Stimulated activated CD8-positive, alpha-beta memory T cell treated with anti-CD3 and anti-CD28 coated beads, Interleukin-2, amount 100 ng/mL, for 48 hours (primary cell): ENCODE results near the gene CNGB1.
"Not testable (repeated sequence)": the region's sequence is repeated elsewhere in the genome, so short reads cannot be mapped to it uniquely, and the experiment has no call there.

Experiments used
- DNase-seq, 2 donors: peaks; one replicate each; pipeline ENCODE4 v3.0.0-alpha.2; 2020; ENCODE audit warnings: low read depth in 2 of 2

Gene CNGB1

DNA sequence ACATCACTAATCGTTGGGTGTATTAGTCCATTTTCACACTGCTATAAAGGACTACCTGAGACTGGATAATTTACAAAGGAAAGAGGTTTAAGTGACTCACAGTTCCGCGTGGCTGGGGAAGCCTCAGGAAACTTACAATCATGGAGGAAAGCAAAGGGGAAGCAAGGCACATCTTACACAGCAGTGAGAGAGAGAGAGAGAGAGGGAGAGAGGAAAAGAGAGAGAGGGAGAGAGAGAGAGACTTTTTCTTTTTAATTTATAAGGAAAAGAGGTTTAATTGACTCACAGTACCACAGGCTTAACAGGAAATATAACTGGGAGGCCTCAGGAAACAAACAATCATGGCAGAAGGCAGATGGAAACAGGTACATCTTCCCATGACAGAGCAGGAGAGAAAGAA is 41.7 kb downstream of the CNGB1 start:
- no peak for DNase-seq

DNA sequence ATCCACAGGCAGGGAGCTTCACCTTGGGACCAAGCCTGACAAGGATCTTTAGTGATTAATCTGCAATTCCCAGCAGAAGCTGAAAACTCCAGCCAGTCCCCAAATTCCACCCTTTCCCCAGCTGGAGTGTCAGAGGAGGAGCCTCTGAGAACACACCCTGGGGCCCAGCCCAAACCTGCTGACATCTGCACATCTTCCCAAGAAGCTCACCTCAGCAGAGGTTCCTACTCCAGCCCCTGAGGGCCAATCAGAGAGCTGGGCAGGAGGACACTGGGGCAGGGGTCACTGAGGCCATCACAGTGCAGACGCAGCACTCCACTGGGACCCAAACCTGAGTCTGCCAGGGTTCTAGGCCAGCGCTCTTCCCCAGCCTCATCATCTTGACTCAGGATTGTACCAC is 44.9 kb downstream of the CNGB1 start:
- no peak for DNase-seq

DNA sequence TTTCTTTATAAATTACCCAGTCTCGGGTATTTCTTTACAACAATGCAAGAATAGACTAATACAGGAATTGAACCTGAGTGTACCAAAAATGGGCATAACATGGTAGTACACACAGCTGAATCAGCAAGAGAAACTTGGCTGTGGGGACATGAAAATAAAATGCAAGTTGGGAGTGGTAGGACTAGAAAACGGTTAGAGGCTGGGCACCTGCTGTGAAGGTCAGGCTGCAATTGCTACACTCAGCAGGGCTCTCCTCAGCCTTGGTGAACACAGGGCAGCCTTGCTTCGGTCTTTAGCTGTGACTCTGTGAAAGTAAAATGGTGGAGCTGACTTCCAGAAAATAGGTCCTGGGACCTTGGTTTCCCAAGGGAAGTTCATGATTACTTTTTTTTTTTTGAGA is 45.6 kb downstream of the CNGB1 start:
- DNase-seq, result no peak

DNA sequence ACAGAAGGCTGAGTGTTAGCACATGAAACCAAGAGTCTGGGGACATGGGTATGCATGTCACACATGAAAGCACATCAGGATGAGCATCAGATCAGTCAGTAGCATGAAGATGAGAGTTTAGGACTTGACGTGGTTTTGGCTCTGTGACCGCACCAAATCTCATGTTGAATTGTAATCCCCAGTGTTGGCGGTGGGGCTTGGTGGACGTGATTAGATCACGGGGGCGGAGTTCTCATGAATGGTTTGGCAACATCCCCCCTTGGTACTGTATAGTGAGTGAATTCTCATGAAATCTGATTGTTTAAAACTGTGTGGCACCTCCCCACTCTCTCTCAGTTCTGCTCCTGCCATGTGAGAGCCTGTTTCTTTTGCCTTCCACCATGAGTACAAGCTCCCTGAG is 46.4 kb downstream of the CNGB1 start:
- peak in 1 of 2 donors; percentile 5 for DNase-seq

DNA sequence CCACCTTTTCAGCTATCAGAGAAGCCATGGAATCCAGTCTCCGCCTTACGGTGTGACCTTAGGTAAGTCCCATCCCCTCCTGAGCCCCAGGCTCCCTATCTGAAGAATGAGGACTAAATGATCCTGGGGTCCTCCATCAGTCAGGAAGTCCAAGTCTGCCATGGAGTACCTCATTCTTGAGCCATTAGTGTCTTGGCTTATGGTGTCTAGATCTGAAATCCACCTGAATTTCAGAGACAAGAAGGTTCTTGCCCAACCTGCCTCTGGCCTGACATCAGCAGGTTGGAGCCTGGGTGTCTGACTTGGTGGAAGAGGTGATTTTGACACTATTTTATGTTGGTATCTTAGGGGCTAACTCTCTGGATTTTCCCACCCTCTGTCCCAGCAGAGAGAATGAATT is 47.1 kb downstream of the CNGB1 start:
- DNase-seq, result no peak

DNA sequence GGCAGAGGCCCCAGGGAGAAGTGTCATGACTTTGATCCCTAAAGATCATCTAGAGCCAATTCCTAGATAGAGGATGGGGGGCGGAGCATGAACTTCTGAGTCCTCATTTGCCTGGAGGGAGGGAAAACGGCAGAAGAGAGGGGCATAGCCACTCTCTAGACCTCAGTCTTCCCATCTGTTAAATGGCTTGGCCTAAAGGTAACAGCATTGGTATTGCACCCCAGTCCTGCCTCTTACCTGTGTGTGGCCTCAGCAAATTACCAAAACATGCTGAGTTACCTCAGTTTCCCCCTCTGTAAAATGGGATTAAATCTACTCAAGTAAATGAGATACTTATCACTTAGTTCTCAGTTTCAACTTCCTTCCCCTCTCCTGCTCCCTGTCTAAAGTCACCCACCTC is 47.5 kb downstream of the CNGB1 start:
- no peak for DNase-seq

DNA sequence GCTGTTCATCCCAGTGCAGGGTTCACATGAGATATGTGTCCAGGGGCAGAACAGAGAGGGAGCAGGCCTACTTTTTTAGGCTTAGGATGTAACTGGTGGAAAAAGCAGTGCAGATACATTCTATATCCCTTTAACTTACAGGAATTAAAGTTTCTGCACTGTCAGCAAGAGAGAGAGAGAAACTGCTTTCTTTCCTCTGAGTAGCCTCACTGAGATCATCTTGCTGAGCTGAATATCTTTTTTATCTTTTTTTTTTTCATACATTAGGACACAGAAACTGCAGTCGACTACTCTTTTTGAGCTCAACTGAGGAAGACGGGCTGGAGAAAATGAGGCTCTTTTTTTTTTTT is 50.1 kb downstream of the CNGB1 start:
- DNase-seq, result no peak

DNA sequence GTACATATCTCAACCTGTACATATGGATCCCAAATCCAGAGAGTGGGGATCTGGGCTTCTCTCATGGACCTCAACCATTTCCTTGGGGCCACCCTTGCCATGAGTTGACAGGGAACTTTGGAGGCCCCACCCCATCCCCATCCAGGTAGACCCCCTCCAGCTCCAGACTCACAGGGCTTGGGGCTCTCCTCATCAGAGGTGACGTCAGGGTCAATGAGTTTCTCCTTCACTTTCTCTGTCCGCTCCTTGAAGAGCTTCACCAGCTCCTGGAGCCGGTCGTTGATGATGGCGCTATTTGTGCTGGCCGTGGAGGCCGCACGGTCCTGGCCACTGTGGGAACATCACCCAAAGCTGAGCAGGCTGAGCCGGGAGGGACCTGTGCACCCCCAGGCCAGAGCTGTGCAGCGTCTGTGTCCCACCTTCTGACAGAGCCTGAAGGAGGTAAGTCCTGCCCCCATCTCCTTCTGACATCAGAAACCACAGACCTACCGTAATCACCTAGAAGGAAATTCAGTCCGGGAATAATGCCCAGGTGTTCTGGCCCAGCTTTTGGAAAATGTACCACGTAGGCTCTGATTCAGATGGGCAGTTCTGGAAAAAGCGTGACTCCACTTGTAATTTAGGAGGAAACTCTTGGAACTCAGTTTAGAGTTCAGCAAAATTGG is 50.6 kb downstream of the CNGB1 start:
- DNase-seq, result no peak

DNA sequence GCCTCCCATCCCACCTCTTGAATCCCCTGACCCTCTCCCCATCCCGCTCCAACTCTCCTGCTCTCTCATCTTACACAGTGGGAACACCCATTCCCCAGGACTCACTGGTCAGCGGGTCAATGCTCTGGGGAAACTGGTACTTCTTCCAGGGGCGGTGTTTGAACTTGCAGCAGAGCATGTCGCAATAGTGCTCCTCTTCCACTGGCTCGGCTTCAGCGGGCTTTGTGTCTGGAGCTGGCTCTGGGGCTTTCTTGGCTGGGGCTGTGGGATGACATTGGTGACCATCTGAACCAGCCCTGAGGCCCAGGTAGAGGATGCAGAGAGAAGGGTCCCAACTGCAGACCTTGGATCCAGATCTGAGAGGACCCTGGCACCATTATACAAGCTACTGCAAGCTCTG is 51.9 kb downstream of the CNGB1 start:
- no peak for DNase-seq

DNA sequence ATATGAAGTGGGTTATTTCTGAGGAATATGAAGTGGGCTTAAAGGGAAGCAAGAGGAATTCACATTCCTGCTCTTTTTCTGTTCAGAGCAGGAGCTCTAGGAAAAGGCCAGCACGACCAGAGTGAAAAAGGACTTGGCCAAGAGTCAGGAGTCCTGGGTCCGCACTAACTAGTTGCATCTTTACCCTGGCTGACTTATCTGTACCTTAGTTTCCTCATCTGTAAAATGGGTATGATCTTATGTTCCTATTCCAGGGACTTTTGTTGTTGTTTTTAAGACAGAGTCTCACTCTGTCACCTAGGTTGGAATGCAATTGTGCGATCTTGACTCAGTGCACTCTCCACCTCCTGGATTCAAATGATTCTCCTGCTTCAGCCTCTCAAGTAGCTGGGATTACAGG is 52.5 kb downstream of the CNGB1 start:
- DNase-seq, result no peak

DNA sequence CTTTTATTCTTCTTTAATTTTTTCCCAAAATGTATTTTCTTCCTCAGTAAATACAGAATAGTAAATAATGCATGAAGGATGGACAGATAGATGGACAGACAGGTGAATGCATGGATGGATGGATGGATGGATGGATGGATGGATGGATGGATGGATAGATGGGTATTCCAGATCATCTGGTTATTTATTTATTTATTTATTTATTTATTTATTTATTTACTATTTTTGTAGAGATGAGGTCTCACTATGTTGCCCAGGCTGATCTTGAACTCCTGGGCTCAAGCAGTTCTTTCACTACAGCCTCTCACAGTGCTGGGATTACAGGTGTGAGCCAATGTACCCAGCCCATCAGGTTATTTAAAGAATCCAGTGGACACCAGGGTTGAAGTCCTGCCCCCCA is 53.0 kb downstream of the CNGB1 start:
- DNase-seq, result not testable (repeated sequence)

DNA sequence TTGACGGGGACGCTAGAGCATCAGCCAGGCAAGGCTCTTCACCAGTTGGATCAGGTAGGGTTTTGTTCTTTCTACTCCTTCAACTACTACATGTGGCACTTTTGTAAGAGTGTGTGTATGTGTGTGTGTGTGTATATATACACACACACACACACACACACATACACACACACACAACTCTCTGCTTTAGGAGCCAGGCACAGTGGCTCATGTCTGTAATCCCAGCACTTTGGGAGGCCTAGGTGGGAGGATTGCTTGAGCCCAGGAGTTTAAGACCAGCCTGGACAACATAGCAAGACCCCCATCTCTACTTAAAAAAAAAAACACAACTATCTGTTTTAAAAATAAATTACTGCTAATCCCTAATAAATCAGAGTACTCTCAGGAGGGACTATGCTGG is 53.4 kb downstream of the CNGB1 start:
- DNase-seq, result not testable (repeated sequence)

DNA sequence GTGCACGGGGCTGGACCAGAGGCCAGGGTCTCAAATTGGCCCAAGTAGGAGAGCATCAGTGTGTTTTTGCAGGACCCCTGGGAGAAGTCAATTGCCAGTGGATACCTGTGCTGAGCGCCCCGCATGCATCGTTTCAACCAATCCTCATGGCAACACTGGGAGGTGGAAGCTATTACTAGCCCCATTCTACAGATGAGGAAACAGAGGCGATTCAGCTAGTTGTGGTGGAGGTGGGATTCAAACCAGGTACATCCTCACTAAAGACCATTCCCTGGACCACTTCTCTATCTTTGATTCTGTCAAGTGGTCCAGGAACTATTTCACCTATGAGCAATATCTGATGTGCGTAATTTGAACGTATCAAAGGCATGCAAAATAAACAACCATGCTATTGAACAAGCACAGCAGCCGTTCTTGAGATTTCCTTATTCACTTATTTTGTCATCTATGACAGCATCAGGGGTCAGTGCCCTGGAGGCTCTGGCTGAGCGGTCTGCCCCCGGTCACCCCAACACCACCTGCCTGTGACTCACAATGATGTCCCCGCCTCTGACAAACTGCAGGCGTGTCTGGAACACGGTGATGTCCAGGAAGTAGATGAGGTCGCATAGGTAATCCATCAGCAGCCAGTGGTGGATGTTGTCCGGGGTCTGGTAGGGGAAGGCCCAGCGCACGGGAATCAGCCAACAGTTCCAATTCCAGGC is 54.0 kb downstream of the CNGB1 start:
- no peak for DNase-seq

DNA sequence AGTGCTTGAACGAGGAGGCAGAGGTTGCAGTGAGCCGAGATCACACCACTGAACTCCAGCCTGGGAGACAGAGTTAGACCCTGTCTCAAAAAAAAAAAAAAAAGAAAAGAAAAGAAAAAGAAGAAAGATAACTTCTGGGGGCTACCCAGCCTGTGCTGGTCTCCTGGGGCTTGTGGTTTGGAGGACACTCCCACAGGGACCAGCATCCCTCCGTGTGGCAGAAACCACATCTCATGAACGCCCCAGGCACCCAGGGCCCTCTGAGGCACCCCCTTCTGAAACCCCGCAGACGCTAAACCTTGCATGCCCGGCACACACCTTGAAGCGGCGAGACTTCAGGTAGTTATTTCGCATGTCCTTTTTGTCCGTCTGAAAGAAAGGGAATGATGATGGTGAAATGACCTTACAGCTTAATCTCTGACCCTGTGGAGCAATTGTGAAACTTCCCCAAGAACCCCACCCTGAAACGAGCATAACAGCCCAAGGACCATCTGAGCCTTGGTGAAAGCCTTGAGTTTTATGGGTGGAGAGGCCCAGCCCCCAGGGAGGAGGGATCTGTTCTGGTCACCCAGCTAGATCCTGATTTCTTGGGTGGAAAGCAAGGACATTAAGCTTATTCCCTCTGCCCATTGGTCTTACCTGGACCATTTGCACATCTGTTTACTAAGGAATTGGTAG is 55.0 kb downstream of the CNGB1 start:
- no peak for DNase-seq

DNA sequence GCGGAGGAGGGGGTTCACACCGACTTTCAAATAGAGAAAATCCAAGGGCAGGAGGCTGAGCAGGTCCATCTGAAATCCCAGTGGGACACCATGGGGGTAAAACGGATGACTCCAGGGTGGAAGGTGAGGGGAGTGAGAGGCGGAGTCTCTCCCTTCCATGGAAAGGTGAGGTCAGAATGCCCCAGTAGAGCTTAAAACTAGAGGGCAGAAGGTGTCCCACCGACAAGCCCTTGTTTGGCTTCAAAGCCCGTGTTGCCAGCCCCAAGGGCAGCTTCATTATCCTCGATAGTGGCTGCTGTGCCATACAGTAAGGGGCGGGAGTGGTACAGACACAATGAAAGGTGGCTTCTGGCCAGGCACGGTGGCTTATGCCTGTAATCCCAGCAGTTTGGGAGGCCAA is 55.7 kb downstream of the CNGB1 start:
- DNase-seq, result no peak

DNA sequence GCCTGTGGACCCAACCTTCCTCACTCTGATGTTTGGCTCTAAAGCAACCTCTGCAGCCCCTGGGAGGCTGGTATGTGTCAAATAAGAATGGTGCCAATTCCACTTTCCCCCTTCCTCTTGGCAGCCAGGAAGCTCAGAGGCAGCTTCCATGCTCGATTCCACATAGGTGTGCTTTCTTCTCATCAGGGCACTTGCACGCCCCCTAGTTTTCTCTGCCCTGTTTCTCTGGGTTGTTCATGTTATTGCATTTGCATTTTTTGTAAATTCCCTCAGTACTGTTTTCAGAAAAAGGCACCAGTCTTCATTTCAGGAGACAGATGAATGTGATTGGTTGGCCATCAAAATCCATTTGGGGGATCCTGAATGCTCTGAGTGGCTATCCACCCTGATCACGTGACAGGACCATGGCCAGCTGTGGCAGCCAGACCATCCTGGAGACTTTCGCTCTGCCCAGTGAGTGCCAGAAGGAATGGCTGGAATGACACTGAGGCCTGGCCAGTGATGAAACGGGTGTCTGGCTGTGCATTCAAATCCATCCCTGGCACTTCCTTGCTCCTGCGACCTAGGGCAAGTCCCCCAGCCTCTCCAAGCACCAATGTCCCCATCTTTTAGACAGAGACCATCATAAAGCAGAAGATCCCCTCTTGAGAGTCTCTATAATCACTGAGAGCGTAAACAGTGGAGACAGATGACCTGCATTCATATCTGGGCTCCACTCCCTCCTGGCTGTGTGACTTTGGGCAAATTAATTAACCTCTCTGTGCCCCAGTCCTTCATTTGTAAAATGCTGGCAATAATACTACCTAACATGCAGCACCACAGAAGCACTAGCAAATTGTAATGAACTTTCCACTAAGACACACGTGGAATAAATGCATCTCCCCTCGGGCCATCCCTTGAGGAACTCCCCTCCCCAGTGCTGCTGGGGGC is 56.4 kb downstream of the CNGB1 start:
- DNase-seq, result no peak

DNA sequence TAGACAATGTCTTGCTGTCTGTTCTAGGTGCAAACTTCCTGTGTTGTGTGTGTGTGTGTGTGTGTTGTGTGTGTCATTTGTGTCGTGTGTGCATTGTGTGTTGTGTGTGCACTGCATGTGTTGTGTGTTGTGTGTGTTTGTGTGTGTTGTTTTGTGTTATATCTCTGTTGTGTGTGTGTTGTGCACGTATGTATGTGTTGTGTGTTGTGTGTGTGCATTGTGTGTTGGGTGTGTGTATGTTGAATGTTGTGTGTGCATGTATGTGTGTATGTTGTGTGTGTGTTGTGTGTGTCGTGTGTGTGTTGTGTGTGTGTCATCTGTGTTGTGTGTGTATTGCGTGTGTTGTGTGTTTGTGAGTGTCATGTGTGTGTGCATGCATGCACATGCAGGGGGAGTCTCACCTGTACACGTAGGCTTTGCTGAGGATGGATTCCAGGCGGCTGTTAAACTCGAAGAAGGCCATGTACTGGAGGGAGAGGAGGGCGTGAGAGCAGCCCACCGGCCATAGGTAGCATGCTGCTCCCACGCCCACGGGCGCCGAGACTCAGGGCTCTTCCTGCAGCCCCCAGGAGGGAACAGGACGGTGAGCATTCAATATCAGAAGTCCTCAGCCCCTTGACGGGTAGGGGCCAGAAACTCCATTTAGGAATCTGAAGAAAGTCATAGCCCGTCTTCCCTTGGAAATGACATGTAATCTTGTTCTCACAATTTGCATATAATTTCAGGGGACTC is 58.2 kb downstream of the CNGB1 start:
- DNase-seq, result no peak

DNA sequence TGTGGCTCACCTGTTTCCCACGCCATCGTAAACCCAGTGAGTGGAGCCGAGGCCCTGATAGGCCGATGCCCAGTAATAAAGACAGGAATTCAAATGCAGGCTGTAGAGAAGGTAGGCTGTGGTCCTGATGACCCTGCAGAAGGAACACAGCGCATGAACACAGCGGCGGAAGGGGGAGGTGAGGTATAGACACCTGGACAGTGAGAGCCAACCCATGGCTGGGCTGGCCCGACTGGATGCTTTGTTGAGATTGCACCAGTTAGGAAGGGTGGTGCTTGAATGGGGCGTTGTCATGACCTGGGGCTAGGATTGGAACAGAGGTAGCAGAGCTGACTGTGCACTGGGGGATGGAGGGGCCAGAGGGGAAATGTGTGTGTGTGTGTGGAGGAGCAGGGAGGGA is 59.2 kb downstream of the CNGB1 start:
- DNase-seq, result no peak

DNA sequence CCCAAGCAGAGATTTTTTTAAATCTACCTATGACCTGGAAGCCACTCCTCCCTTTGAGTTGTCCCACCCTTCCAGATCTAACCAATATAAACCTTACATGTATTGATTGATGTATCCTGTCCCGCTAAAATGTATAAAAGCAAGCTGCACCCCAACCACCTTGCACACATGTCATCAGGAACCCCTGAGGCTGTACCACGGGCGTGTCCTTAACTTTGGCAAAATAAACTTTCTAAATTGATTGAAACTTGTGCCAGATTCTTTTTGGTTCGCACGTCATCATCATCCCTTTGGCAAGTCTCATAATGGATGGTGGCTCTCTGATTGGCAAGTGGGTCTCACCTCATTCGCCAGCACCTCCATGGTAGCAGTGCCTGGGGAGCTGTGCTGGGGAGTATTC is 60.2 kb downstream of the CNGB1 start:
- no peak for DNase-seq

DNA sequence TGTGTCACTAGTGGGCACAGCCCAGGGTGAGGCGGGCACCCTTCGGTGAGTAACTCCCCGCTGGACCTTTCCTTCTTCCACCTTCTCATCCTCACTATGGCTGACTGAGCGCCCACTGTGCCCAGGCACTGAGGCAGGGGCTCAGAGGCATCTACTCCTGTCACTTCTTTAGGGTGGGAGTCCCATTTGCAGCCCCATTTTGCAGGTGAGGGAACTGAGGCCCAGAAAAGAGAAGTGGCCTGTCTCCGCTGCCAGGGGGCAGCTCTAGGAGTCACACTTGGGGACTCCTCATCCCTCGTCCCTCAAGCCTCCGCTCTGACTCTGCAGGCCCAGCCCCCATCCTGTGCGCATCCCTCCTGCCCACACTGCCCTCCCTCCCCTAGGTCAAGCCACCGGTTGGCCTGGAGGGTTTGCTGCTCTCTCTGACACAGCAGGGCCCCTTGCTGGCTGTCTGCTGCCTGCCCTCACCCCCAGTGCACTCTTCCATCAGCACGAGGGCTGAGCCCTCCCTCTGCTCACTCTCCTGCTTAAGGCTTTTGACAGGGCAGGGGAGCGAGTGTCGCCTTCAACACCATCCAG is 62.4 kb downstream of the CNGB1 start:
- DNase-seq, result no peak
